ENCODE results near the gene IL1RAPL2.
"Not testable (repeated sequence)": the region's sequence is repeated elsewhere in the genome, so short reads cannot be mapped to it uniquely, and the experiment has no call there.

The IL1RAPL2 gene

DNA sequence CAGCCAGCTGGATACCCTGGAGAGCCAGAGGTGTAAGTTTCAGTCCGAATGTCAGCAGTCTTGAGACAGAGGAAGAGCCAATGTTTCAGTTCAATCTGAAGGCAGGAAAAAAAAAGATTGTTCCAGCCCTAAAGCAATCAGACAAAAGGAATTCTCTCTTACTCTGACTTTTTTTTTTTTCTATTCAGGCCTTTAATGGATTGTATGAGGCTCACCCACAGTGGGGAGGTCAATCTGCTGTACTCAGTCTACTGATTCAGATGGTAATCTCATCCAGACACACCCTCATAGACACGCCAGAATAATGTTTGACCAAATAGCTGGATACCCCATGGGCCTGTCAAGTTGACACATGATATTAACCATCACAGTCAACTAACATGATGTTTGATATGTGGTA is 602.6 kb downstream of the IL1RAPL2 start:
- DNase-seq (ENCODE audit: low spot score): no peak

DNA sequence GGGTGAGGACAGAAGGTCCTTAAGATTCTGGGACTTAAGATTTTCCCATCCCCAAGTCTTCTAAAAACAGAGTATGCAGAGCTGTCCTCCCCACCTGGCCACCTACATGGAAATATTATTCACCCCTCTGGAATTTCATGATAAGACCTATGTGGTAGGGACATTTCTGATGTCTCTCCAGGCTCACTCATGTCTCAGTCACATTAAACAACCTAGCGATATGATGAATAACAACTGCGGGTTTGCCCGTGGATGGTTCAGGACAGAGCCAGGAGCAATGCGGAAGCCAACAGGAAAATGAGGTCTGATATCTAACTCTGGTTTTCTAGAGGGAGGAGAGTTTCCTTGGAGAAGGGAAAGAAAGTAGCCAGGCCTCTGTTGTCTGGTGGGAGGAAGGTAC is 607.1 kb downstream of the IL1RAPL2 start:
- no peak for DNase-seq (ENCODE audit: low spot score)

DNA sequence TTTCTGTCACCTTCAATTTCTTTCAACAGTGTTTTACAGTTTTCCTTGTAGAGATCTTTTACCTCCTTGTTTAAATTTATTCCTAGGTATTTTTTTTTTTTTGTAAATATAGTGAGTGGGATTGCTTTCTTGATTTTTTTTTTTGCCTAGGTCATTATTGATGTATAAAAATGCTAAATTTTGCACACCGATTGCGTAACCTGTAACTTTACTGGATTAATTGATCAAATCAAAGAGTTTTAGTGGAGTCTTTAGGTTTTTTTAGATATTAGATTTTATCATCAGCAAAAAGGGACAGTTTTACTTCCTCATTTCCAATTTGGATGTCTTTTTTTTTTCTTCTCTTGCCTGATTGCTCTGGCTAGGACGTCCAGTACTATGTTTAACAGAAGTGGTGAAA is 613.6 kb downstream of the IL1RAPL2 start:
- no peak for DNase-seq (ENCODE audit: low spot score)

DNA sequence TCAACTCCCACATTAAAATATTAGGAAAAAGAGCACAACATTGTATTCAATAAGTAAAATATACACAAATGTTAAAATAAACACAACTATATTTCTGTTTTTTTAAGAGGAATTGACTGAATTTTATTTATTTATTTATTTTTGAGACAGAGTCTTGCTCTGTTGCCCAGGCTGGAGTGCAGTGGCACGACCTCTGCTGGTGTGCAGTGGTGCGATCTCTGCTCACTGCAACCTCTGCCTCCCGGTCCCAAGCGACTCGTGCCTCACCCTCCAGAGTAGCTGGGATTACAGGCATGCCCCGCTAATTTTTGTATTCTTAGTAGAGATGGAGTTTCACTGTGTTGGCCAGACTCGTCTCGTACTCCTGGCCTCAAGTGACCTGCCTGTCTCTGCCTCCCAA is 623.1 kb downstream of the IL1RAPL2 start:
- no peak for DNase-seq (ENCODE audit: low spot score)

DNA sequence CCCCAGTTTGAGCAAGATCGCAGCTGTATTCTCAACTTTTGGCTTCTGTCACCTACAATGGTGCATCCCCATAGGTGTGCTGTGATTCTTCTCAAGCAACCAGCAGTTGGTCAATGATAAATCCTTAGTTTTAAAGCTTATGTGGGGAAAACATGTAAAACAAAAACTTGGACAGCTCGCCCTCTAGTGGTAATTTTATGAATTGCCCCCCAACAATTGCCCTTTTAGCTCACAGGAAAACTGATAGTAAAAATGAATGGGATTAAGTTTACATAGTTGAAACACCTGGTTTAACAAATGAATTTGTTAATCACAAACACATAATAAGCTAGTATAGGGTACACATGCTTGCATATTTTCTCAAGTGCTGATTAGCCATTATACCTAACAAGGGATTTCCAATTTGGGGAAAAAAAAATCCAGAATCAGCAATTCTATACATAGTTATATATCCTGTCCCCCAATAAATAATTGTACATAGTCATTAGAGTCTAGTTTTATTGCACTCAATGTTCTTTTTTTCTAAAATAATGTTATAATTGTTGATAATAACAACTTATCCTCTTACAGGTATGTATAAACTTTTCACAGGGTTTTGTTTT is 624.4 kb downstream of the IL1RAPL2 start:
- DNase-seq (ENCODE audit: low spot score): peak; percentile 14

DNA sequence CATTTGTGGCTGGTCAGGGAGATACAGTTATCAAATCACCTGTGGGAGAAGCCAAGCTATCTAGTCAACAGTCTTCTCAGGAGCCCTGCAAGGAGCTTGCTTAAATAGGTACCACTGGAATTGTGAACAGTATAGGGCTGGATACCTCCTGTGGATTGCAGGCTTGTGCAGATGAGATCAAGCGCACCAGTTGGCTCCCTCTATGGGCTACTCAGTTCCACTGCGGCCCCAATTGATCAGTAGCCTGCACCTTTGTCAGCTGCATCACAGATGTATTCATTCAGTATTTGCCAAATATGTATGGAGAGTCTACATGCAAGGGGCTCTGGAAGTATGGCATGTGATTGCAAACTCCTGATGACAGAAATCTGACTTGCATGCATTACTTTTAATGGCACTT is 625.9 kb downstream of the IL1RAPL2 start:
- DNase-seq (ENCODE audit: low spot score): no peak

DNA sequence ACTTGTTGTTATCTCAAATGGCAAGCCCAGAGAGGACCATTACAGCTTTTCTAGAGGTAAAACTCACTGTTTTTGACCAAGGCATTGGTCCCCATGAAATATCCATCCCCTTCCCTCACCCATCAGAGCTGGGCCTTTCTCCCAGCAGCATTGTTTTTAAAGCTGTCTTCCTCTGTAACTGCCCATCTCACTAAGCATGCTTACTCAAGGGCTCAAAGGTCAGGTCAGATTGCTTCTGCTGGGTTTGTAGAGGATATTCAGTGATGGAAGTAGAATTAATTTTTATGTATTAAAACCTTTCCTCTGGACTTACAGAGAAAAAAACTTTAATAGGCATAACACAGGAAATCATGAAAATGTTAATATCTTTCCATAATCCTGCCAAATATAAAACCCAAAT is 643.4 kb downstream of the IL1RAPL2 start:
- DNase-seq (ENCODE audit: low spot score): no peak

DNA sequence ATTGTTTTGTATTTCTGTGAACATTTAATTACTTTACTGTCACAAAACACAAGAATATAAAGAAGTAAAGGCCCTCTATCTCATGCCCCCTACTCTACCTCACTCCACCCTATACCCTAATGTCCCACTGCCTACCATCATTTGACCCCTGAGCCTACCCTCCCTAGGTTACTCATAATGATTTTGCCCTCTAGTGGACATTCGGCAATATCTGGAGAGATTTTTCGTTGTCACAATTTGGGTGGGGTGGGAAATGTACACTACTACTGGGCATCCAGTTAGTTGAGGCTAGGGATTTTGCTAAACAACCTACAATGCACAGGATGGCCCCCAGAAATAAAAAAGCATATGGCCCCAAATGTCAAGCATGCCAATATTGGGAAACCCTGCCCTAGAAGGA is 644.3 kb downstream of the IL1RAPL2 start:
- no peak for DNase-seq (ENCODE audit: low spot score)

DNA sequence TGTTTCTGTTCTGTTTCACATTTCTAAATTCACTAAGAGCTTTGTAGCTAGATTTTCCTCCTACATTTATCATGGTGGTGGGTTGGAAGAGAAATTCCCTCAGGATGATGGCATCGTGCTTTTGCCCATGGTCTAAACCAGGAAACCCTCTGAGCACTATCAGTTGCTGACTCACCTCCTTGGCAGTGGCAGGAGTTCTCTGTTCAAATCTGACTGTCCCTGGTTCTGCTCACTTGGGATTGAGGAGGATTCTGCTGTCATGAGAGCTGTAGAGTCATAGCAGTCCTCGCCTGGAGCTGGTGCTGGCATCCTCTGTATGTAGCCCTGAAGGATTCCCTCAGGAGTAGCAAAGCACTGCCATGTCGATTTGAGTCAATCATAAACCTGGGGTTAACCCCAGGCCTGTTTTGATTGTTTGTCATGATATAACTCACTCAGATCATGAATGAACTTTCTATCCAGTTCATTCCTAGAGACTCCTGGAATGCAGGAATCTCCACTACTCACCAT is 645.1 kb downstream of the IL1RAPL2 start:
- DNase-seq (ENCODE audit: low spot score): no peak

DNA sequence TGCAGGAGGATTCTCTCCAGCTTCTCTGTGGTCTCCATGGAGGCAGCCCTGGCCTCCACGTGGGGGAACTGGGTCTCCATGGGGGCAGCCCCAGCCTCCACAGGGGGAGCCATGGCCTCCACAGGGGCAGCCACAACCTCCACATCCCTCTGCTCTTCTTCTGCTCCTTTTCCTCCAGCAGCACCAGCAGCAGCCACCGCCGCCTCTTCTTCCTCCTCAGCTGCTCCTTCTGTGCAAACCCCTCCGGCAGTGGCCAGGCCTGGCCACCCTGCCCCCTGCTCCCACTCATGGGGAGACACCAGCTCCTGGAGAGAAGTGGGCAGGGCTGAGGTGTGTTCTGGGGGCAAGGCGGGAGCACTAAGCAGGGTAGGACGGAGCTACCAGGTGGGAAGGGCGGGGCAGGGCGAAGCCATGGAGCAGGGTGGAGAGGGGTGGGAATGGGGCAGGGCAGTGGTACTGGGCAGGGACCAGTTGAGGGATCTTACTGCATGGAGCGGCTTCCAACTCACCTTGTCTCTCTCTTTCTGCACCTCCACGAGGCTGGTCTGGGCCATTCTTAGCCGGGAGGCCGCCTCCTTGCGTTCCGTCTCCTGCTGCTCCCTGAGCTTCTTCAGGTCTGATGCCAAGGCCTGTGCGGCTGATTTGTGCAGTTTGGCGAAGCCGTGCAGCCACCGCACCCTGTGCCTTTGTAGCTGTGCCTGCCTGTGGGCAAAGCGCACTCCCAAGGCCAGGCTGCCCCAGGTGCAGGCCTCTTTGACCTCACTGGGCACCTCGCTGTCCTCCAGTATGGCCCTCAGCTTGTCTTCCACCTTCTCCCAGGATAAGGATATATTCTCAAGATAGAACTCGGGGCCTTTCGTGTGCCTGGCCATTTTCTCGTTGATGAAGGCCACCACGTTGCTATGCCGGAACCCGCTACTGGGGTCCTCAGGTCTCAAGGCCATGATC is 653.7 kb downstream of the IL1RAPL2 start:
- DNase-seq (ENCODE audit: low spot score): no peak

DNA sequence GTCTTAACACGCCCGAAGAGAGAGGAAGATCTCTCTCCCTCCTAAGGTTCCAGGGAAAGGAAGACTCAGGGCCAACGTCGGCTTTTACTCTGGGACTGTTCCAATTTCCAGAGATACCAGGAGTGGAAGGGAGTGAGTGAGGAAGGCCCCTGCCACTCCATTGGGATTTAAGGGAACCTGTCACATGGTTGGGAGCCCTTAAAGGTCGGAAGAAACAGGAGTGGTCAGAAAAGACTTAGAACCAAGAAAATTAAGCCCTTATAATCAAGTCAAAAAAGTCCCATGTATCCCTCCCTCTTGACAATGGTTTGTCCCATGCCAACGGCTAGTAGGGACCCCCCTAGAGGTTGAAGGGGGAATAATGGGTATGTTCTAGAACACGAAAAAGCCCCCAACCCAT is 654.6 kb downstream of the IL1RAPL2 start, which contains the start of gene TEX13A:
TSS of gene TEX13A (minus strand) at position 59 of the 400 bp plus-strand sequence. CDS start 297 bp downstream, outside the sequence.
- DNase-seq (ENCODE audit: low spot score): no peak

DNA sequence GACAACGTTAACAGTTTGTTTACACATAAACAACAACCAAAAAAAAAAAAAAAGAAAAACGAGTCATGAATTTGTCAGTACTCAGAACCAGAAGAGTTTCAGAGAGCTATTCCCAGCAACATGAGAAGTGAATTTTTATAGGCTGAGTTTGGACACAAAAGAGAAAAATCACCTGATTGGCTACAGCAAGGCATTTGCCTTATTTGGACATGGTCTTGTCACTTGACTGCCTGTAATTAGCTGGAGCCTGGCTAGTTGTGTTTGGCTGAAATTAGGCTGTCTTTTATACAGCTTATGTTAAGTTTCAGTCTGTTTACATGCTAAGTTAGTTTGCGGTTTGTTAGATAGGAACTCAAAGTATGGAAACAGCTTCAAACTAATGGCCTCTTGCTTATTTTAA is 655.4 kb downstream of the IL1RAPL2 start:
- no peak for DNase-seq (ENCODE audit: low spot score)

DNA sequence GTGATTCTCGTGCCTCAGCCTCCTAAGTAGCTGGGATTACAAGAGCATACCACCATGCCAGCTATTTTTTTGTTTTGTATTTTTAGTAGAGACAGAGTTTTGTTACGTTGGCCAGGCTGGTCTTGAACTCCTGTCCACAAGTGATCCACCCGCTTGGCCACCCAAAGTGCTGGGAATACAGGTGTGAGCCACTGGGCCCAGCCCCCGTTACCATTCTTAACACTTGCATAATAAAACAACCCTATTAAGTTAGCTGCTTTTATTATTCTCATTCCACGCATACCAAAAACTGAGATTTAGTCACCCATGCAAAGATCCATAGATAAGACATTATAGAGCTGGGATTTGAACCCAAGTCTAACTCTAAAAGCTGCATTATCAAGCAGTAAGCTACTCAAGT is 660.5 kb downstream of the IL1RAPL2 start:
- no peak for DNase-seq (ENCODE audit: low spot score)

DNA sequence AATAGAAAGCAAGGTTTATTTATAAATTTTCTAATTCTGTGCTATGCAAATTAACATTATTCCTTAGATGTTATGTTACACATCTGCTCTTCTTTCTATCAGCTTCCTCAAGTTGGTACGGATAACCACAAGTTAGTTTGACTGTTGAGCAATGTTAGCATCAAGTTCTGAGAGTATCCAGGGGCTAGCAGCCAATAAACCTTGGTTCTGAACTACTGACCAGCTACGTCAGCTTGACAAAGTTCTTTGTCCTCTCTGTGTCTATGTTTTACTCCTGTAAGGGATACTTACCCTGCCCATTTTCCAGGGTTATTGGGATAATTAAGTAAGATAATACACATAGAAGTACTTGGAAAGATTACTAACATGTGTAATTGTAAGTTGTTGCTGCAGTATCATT is 662.6 kb downstream of the IL1RAPL2 start:
- DNase-seq (ENCODE audit: low spot score): no peak

DNA sequence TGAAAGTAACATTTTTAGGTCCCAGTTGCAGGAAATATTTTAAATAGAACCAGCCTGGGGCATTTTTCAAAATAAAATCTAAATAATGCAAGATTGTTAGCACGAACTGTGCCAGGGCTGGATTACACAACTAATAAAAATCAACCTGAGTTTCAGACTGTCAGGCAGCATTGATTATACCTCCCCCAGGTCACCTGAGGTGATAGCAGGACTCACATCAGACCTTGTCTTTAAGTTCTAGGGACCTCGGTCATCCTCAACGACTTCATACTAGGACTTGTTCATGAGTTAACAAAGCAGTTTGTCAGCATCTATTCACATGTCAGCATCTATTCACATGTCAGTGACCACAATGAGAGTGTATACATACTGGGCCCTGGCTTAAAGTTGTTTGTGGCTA is 663.1 kb downstream of the IL1RAPL2 start:
- no peak for DNase-seq (ENCODE audit: low spot score)

DNA sequence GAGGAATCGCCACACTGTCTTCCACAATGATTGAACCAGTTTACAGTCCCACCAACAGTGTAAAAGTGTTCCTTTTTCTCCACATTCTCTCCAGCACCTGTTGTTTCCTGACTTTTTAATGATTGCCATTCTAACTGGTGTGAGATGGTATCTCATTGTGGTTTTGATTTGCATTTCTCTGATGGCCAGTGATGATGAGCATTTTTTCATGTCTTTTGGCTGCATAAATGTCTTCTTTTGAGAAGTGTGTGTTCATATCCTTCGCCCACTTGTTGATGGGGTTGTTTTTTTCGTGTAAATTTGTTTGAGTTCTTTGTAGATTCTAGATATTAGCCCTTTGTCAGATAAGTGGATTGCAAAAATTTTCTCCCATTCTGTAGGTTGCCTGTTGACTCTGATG is 671.4 kb downstream of the IL1RAPL2 start:
- not testable (repeated sequence) for DNase-seq (ENCODE audit: low spot score)

DNA sequence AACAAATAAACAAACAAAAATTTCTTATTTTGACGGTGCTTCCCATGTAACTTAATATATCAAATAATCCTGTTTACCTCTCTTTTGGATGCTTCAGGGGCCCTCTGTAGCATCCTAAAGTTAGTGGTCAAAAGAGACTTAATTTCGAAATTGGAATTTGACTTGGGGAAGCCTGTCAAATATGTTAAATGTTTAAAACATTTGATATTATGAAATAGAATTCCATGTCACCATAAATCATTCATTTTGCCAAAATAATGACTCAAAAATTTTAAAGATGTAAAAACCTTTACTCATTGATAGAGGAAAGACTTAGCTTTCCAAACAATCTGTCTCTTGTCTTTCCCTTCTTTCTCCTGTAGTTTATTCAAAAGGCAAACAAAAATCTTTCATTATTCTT is 675.1 kb downstream of the IL1RAPL2 start:
- no peak for DNase-seq (ENCODE audit: low spot score)

DNA sequence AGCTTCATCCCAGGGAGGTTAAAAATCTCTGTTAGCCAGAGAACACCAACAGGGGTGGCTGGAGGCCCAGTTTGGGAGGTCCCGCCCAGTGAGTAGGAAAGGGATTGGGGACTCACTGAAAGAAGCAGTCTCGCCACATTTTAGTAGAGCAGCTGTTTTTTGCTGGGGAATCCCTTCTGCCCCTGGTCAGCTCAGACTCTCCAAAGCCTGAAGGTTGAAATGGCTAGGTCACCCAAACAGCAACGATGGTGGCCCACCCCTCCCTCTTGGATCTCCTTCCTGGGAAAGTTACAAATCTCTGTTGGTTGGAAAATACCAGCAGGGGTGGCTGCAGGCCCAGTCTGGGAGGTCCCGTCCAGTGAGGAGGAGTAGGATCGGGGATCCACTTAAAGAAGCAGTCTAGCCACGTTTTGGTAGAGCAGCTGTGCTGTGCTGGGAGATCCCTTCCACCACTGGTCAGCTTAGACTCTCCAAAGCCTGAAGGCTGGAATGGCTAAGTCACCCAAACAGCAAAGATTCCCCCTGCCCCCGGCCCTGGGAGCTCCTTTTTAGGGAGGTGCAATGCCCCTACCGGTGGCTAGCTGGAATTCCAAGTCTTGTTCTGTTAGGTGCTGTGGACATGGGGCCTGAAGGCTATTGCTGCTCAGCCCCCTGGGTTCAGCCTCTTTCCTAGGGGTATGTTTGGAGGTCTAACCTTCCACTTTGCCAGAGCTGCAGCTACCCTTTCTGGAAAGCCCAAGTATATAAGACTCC is 694.5 kb downstream of the IL1RAPL2 start:
- DNase-seq (ENCODE audit: low spot score): no peak

DNA sequence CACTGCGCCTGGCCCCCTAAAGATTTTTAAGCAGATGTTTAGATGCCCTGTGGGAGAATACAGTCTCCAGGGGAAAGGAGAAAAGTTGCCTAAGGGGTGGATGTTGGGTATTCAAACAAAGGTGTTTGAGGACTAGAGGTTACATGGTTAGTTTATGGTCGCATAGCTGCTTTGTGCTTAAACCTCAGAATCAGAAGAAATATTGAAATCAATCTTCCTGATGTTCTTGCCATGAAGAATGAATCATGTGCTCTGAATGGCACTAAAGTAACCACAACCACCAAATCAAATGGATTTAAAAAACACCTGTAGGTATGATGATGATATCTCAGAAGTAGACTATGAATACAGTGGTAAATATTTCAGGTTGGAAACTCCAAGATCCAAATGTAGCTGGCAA is 697.2 kb downstream of the IL1RAPL2 start:
- no peak for DNase-seq (ENCODE audit: low spot score)

DNA sequence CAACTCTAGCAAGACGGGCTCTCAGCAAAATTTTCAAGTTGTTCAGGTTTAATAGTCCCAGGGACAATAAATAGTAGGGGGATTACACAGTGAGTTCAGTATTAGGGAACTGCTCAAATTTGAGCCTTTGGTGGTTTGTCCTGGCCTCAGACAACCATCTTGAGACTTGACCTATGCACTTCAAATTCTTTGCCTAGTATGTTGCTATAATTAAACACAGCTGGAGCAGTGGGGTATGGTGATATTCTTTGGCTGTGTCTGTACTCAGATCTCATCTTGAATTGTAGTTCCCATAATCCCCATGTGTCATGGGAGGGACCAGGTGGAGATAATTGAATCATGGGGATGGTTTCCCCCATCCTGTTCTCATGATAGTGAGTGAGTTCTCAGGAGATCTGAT is 697.8 kb downstream of the IL1RAPL2 start:
- DNase-seq (ENCODE audit: low spot score): no peak

DNA sequence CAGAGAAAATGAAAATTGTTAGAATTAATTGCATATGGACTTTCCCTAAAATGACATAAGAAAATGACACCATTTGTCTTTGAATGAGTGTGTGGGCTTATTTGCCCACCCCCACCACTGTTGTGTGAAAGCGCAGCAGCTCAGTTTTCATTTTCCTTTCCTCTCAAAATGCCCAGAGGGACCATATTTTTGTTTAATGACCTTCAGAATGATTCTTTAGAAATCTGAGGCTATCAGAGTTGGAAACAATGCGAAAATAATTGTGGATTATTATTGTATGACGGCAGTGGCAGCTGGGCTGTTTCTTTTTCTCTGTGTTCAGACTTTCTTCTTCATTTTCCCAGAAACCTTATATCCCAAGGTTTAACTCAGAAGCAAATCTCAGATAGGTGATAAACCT is 699.1 kb downstream of the IL1RAPL2 start:
- no peak for DNase-seq (ENCODE audit: low spot score)

DNA sequence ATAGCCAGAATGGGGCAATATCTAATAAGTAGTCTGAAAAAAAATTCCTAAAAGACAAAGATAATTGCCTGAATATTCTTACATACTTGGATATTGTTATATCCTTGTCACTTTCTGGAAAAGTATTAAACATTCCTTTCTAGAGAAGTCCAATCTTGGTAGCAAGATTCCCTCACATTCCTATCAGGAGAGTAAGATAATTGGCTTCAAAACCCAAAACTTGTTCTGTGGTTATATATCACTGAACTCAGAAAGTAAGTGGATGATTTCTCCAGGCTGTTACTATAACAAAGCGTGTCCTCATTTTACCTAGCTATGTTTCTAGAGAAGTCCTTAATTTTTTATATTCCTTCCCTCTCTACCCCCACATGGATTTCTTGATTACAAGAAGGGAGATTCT is 700.5 kb downstream of the IL1RAPL2 start:
- DNase-seq (ENCODE audit: low spot score): no peak

DNA sequence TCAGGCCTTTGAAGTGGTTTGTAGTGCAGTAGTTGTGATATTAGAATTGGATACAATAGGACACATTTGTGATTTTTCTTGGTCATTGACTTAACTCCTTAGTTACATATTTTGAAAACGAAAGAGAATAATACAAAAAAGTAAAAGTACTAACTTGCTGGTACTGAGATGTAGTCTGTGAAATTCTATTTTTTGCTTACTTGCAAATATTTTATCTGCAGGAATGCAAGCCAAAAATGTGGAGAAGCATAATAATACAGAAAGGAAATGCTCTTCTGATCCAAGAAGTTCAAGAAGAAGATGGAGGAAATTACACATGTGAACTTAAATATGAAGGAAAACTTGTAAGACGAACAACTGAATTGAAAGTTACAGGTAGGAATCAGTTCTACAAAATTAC is 701.2 kb downstream of the IL1RAPL2 start:
- no peak for DNase-seq (ENCODE audit: low spot score)

All from pons (tissue), 1 donor.